H1 (cell line): Measurements from ENCODE around the gene ZBTB44.

Experiments used
- CREB1 ChIP-seq: IDR thresholded peaks from 2 replicates; pipeline ENCODE4 v1.6.1; 2012; ENCODE audit warnings: inconsistent platforms
- EGR1 ChIP-seq: IDR thresholded peaks from 2 replicates; pipeline ENCODE4 v1.6.1; 2011; ENCODE audit warnings: low read depth, low read length, borderline replicate concordance
- EZH2 ChIP-seq: fragments of 200-600 bp; sonication (generic); IDR thresholded peaks from 2 replicates; pipeline ENCODE4 v1.7.1; 2012; ENCODE audit warnings: low read depth, mild to moderate bottlenecking, moderate library complexity, low read length, inconsistent platforms; ENCODE audit not compliant: severe bottlenecking
- JUN ChIP-seq: IDR thresholded peaks from 2 replicates; pipeline ENCODE4 v1.6.1; 2011; ENCODE audit warnings: low read depth, mild to moderate bottlenecking, improper control_type of control experiment, low read length
- KDM5A ChIP-seq: fragments of 200-600 bp; IDR thresholded peaks from 2 replicates; pipeline ENCODE4 v1.7.1; 2012; ENCODE audit warnings: mild to moderate bottlenecking, low read length, inconsistent platforms, mixed read lengths
- POLR2A ChIP-seq, 2 experiments: IDR thresholded peaks; 1 replicate in 1 of 2; 2 replicates in 1 of 2; pipeline ENCODE4 v1.6.1; 2011; ENCODE audit warnings: low read depth in 2 of 2, low read length in 2 of 2, mild to moderate bottlenecking in 2 of 2; ENCODE audit errors: control extremely low read depth in 1 of 2
- RBBP5 ChIP-seq: IDR thresholded peaks from 2 replicates; pipeline ENCODE4 v1.7.1; 2012; ENCODE audit warnings: low read depth, mild to moderate bottlenecking, inconsistent platforms, low read length, moderate library complexity, borderline replicate concordance
- SIN3A ChIP-seq, 2 experiments: IDR thresholded peaks in 1 of 2; conservative IDR thresholded peaks in 1 of 2; 2 replicates each; pipeline ENCODE4 v1.6.1; 2011 to 2012; ENCODE audit warnings: low read length in 2 of 2, improper control_type of control experiment in 1 of 2, low read depth in 1 of 2, mild to moderate bottlenecking in 1 of 2
- SUZ12 ChIP-seq: fragments of 200-600 bp; sonication (generic); IDR thresholded peaks from 2 replicates; pipeline ENCODE4 v1.6.1; 2012; ENCODE audit warnings: mild to moderate bottlenecking, inconsistent platforms, low read length, moderate library complexity, mixed read lengths
- TF ChIP-seq, protein P1 (sequence below), 3 experiments: IDR thresholded peaks; 1 replicate in 2 of 3; 2 replicates in 1 of 3; pipeline versions ENCODE4 v1.5.1 to v1.6.1; 2011; ENCODE audit warnings: low read length in 3 of 3, mild to moderate bottlenecking in 3 of 3, inconsistent platforms in 2 of 3, low read depth in 1 of 3, moderate library complexity in 1 of 3; ENCODE audit not compliant: insufficient read depth in 1 of 3; ENCODE audit errors: control extremely low read depth in 1 of 3
- TF ChIP-seq, protein P2 (sequence below): IDR thresholded peaks from 2 replicates; pipeline ENCODE4 v1.6.1; 2011; ENCODE audit warnings: low read depth, mild to moderate bottlenecking, low read length; ENCODE audit not compliant: insufficient read depth

DNA sequence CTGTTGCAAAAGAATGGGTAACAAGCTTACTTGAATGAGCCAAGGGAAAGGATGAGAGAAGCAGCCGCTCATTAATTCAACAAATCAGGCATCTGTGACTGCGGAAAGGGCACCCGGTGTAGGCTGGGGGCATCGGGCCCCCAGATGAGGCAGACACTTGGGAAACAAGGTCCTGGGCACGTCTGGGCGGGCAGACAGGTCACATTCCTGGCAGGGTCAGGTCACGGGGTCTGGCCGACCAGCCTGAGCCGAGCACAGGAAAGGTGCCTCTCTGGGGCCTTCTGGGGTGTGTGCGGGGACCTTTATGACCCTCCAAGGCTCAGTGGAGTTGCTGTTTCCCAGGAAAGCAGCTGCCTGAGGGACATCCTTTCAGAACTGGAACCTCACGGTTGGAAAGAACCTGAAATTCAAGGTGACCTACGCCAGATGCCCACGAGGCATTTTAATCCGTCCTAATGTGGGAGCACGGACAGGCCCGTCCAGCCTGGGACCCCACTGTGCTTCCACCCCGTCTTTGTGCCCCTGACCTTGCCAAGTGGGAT is 98.1 kb downstream of the ZBTB44 start:
- TF ChIP-seq, protein P1, sequence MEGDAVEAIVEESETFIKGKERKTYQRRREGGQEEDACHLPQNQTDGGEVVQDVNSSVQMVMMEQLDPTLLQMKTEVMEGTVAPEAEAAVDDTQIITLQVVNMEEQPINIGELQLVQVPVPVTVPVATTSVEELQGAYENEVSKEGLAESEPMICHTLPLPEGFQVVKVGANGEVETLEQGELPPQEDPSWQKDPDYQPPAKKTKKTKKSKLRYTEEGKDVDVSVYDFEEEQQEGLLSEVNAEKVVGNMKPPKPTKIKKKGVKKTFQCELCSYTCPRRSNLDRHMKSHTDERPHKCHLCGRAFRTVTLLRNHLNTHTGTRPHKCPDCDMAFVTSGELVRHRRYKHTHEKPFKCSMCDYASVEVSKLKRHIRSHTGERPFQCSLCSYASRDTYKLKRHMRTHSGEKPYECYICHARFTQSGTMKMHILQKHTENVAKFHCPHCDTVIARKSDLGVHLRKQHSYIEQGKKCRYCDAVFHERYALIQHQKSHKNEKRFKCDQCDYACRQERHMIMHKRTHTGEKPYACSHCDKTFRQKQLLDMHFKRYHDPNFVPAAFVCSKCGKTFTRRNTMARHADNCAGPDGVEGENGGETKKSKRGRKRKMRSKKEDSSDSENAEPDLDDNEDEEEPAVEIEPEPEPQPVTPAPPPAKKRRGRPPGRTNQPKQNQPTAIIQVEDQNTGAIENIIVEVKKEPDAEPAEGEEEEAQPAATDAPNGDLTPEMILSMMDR (IDR thresholded peaks at IDR 0.05; ENCODE audit: control extremely low read depth in 1 of 3, insufficient read depth in 1 of 3, low read depth in 1 of 3, low read length in 3 of 3): no peak
- TF ChIP-seq SUZ12: no peak
- no peak for TF ChIP-seq POLR2A (IDR thresholded peaks at IDR 0.05; ENCODE audit: control extremely low read depth in 1 of 2, low read depth in 2 of 2, low read length in 2 of 2)
- TF ChIP-seq EZH2: no peak
- TF ChIP-seq CREB1: no peak
- TF ChIP-seq, protein P2, sequence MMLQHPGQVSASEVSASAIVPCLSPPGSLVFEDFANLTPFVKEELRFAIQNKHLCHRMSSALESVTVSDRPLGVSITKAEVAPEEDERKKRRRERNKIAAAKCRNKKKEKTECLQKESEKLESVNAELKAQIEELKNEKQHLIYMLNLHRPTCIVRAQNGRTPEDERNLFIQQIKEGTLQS: no peak
- TF ChIP-seq RBBP5: no peak
- no peak for TF ChIP-seq JUN
- no peak for TF ChIP-seq SIN3A (conservative IDR thresholded peaks at IDR 0.05 in 1 of 2, IDR thresholded peaks at IDR 0.05 in 1 of 2; ENCODE audit: low read depth in 1 of 2, low read length in 2 of 2)
- TF ChIP-seq KDM5A: no peak
- no peak for TF ChIP-seq EGR1
